Endometrium (tissue), 2 donors: ENCODE data around the gene COL8A1.
A peak's percentile ranks its signal among the peaks of the same experiment; 100 is the strongest.

Source experiments
- FAIRE-seq: peaks from 2 replicates; lab custom pipeline; 2012; peaks lifted over from hg19 to GRCh38; lab: Jason Lieb, UNC
- donor health status: control.
- donor health status: control.

Gene COL8A1

GRCh38 chr3:99674086-99674789 is 35.8 kb downstream of the COL8A1 start:
- no peak for FAIRE-seq

DNA sequence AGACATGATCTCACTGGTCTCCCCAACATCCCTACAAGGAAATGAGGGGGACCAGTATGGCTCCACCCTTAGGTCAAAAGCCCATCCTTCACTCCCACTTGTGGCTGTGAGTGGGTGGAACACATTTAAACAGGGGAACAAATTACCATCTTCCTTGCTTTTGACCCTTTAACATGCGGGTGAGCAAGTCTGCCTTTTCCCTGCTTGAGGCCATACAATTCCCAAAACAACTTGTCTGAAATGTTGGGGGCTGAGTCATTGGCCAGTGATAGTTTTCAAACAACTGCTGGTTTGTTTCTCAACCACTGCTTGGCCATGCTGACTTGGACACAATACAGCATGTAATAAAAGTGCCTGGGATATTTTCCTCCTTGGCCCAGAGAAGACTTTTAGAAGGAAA is 39.6 kb downstream of the COL8A1 start:
- FAIRE-seq = peak; percentile 78

GRCh38 chr3:99678896-99679295 is 40.5 kb downstream of the COL8A1 start:
- FAIRE-seq = no peak

DNA sequence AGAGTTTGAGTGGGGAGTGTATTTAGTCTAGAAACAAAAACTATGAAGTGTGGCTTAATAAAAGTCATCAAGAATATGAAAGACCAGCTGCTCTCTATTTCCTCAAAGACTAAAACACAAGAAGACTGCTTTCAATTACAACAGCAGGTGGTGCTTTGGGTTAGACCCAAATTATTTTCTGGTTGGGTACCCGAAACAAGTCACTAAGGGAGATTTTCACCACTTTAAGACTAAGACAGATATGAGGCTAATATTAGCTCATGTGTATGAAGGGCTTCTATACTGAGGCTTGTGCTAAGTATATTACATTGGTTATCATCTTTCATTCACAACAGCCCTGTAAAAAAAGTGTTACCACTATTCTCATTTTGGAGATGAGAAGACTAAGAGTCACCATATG is 43.1 kb downstream of the COL8A1 start:
- FAIRE-seq = no peak

DNA sequence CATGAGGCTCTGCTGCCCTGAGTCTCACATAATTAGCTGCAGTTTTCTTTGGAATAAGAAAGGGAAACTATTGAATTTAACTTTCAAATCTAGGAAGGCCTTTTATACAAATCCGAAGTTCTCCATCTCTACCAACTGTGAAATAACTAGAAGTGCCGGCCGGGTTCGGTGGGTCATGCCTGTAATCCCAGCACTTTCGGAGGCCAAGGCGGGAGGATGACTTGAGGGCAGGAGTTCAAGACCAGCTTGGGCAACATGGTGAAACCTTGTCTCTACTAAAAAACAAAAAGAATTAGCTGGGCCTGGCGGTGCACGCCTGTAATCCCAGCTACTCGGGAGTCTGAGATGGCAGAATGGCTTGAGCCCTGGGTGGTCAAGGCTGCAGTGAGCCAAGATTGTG is 43.6 kb downstream of the COL8A1 start:
- FAIRE-seq = no peak

GRCh38 chr3:99683465-99683864 is 45.1 kb downstream of the COL8A1 start:
- FAIRE-seq = no peak

- FAIRE-seq = no peak
These were observed 45.5 kb downstream of the COL8A1 start for GRCh38 chr3:99683876-99684275.

- FAIRE-seq = no peak
These were observed 46.2 kb downstream of the COL8A1 start for GRCh38 chr3:99684644-99685043.

- no peak for FAIRE-seq
These were observed 48.1 kb downstream of the COL8A1 start for GRCh38 chr3:99686469-99686868.

DNA sequence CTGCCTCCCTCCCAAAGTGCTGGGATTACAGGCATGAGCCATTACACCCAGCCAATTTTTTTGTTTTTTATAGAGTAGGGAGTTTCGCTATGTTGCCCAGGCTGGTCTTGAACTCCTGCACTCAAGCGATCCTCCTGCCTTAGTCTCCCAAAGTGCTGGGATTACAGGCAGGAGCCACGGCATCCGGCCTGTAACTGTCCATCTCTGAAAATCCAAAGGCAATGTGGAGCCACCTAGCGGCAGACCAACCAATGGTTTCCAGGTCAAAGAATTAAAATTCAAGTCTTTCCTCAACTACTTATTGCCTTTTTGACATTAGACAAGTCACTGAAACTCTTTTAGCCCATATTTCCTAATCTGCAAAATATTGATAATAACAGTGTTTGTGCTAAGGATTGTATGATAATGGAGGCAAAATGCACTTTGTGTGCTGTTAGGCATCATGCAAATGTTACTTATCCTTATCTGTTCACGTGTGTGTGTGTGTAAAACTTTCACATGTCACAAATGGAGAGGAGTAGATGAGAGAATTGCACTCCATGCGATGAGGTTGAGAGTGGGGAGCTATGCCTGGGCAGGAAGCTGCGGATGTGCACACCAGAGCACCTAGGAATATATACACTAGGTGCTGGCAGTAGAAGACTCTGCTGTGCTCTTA is 48.7 kb downstream of the COL8A1 start:
- peak; percentile 37 for FAIRE-seq

GRCh38 chr3:99690761-99691369 is 52.5 kb downstream of the COL8A1 start:
- FAIRE-seq = no peak

DNA sequence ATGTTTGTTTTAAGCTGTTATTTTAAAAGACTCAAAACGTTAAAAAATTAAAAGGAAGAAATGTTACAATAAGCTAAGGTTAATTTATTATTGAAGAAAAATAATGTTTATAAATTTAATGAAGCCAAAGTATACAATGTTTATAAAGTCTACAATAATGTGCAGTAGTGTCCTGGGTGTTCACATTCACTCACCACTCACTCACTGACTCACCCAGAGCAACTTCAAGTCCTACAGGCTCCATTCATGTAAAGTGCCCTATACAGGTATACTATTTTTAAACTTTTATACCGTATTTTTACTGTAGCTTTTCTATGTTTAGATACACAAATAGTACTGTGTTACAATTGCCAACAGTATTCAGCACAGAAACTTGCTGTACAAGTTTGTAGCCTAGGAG is 55.2 kb downstream of the COL8A1 start:
- FAIRE-seq = peak; percentile 15

GRCh38 chr3:99696497-99696896 is 58.1 kb downstream of the COL8A1 start:
- no peak for FAIRE-seq

GRCh38 chr3:99697250-99697649 is 58.9 kb downstream of the COL8A1 start:
- peak; percentile 79 for FAIRE-seq

DNA sequence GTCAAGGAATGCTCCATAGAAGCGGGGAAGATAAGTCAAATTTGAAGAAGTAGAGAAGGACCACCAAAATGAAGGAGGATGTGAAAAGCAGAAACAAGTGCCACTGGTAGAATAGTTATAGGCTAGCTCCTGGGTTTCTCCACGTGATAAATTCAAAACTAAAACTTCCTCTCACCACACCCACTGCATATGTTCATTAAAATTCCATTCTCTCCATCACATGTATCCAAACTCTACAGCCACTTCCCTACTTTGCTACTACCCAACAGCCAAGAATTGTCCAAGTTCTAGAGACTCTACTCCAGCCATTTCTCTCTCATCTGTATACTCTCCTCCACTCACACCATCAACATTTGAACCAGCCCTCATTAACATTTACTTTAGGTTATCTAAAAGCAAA is 60.5 kb downstream of the COL8A1 start:
- FAIRE-seq = no peak

DNA sequence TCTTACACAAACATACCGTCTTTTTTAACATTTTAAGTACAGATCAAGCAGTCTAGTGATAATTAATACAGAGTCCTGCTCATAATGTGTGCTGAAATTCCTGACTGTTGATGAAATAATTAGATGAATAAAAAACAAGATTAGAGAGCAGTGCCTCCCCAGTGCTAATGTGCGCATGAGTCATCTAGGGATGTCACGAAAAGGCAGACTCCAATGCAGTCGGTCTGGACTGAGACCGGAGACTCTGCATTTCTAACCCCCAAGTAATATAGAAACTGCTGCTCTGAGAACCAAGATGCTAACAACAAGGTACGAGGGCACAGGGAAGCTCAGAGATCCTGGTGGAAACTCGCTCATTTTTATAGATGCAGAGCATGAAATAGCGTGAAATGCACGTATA is 61.4 kb downstream of the COL8A1 start:
- FAIRE-seq = no peak

DNA sequence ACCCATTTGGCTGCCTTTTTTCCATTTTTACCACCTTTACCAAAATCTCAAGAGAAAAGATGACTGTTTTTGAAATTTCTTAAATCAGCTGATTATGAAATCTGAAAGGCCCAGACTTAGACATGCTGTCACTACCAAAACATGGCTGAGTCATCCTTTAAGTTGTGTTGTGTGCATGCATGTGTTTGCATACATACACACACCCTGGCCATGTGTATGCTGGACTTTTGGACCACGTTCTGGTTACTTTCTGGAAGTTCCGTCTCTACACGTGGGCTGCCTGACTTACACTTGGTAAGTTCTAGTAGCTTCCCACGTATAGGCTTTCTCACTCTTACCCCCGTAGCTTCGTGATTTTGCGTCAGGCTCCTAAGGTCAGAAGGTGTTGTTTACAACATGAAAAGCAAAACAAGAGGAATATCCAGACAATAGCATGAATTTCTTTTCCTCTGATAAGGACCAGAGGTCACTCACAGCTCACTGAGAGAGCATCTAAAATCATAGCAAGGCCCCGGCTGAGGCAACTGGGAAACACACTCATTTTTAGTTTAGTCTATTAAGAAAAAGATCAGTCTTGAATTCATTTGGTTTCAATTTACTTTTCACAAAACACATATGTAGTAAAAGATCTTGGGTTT is 62.4 kb downstream of the COL8A1 start:
- peak; percentile 95 for FAIRE-seq

GRCh38 chr3:99702953-99703943 is 64.9 kb downstream of the COL8A1 start:
- FAIRE-seq = no peak

DNA sequence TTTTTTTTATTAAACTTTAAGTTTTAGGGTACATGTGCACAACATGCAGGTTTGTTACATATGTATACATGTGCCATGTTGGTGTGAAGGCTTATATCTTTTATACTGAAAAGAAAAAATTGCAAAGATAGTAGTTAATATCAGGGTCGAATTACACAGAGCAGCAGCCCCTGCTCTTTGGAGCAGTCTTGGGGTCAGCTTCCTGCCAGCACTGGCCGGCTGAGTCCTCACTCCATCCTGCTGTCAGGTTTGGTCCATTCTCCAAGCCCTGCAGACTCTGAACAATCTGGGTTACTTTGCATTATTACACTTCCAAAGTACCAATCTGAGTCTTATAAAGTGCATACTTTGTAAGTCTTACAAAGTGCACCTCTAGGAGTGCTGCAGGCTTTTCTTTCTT is 66.0 kb downstream of the COL8A1 start:
- no peak for FAIRE-seq

DNA sequence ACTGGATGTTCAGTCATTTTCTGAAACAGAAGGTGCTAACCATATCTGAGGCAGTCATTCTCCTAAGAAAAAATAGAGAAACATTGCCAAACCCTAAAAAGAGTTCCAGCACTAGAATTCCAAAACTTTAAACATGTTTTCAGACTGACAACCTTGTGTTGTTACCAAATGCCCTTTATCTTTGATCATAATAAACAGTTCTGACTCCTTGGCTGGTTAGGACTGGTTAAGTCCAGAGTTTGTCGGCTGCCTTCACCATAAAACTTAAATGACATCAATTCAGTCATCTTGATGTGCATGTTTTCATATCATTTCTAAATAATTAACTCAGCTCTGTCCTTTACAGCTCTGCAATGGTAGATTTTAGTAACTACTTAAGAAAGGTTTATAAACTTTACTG is 68.0 kb downstream of the COL8A1 start:
- no peak for FAIRE-seq

DNA sequence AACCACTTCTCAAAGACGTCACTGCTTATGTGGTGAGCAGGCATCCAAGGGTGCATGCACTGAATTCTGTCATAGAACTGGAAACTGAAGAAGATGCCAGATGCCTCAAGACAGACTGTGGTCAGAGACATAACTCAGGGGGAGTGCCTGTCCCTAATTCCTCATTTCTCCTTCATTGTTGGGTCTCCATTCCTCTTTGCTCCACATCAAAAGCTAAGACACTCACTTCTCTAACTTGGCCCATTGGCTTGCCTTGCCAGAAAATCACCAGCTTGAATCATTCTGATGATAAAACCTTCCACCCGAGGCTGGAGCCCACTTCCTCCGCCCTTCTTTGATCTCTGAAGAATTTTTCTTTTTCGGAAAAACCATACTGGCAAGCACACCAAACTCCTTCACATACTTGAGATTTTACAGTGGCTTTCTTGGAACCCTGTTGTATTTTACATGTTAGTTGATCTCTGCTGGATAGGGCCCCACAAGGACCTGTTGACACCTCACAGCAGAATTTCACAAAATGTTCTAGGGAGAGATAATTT is 69.9 kb downstream of the COL8A1 start:
- FAIRE-seq = no peak

- FAIRE-seq = no peak
These were observed 71.3 kb downstream of the COL8A1 start for GRCh38 chr3:99709686-99710085.
